Breast epithelium (tissue), 4 donors: ENCODE results near the gene CDH18. TPM values are rescaled to one million over a fixed set of nuclear protein-coding genes. Genes with fewer than 3 reads are reported as not detected.

ENCODE experiments used
- DNase-seq, 2 donors: peaks; one replicate each; pipeline ENCODE4 v3.0.0-alpha.2; 2019; ENCODE audit warnings: low spot score in 2 of 2
- H3K27ac ChIP-seq, 2 donors: fragments of 200-600 bp; sonication (generic) in 1 of 2; one replicate each; pipeline ENCODE4 v1.5.1; 2016 to 2019; ENCODE audit warnings: mild to moderate bottlenecking in 1 of 2
- H3K27me3 ChIP-seq, 2 donors: fragments of 200-600 bp; sonication (generic) in 1 of 2; one replicate each; pipeline versions ENCODE4 v1.5.1 to v1.6.0; 2017 to 2019; ENCODE audit warnings: control low read depth in 1 of 2, mild to moderate bottlenecking in 1 of 2
- H3K36me3 ChIP-seq: fragments of 200-600 bp; one replicate; pipeline ENCODE4 v1.5.1; 2019
- H3K4me1 ChIP-seq, 2 donors: fragments of 200-600 bp; sonication (generic); one replicate each; pipeline ENCODE4 v1.5.1; 2016 to 2019; ENCODE audit warnings: control low read depth in 1 of 2
- H3K4me3 ChIP-seq, 3 donors: fragments of 200-600 bp; sonication (generic); 1 replicate in 2 of 3; 2 replicates in 1 of 3; pipeline ENCODE4 v1.5.1; 2016 to 2019; ENCODE audit warnings: mild to moderate bottlenecking in 3 of 3, moderate library complexity in 2 of 3
- H3K9me3 ChIP-seq, 2 donors: fragments of 200-600 bp; sonication (generic) in 1 of 2; one replicate each; pipeline ENCODE4 v1.5.1; 2016 to 2019; ENCODE audit warnings: control low read depth in 1 of 2
- POLR2A ChIP-seq: fragments of 450-650 bp; IDR thresholded peaks from one replicate; pipeline ENCODE4 v1.6.1; 2016; ENCODE audit warnings: antibody characterized with exemption, mild to moderate bottlenecking, moderate library complexity
- POLR2AphosphoS5 ChIP-seq, 3 donors: sonication (generic); formaldehyde crosslinking; IDR thresholded peaks; one replicate each; pipeline ENCODE4 v1.6.1; 2017; ENCODE audit warnings: antibody characterized with exemption in 3 of 3
- intact Hi-C: fragments of 100-400 bp; cut with DNase I; formaldehyde crosslinking; loops from one replicate; pipeline ENCODE4 v1.15.1; 2023; ENCODE audit warnings: low total_unique reads
- total RNA-seq, 3 donors: library from RNA; depleted of rRNA; stranded (reverse); fragments of >200 nt; gene quantifications; one replicate each; pipeline ENCODE4 v1.1.0, GENCODE V29; 2016
- TF ChIP-seq, protein P1 (sequence below), 3 donors: fragments of 450-650 bp; IDR thresholded peaks; one replicate each; pipeline ENCODE4 v1.5.1; 2016 to 2017; ENCODE audit warnings: antibody characterized with exemption in 3 of 3, mild to moderate bottlenecking in 3 of 3, moderate library complexity in 3 of 3

Gene CDH18
- total RNA-seq, 3 donors from 2014 or later = not detected

DNA sequence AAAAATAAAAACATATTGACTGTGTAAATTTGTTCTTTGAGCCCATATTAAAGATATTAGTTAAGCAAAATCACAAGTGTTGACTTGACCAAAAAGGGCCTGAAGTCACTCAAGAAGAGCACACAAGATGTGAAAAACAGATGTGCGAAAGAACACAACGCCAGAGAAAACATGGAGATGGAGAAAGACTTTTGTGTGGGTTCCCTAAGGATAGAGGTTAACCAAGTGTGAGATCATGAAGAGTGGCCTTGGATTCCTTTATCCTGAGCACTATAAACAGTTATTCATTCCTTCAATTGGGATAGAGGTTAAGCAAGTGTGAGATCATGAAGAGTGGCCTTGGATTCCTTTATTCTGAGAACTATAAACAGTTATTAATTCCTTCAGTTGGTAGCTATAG is 361.8 kb downstream of the CDH18 start:
- Histone ChIP-seq H3K27me3 (no peaks in the 10 kb centered on the region), H3K27ac (no peak overlapping the region)

DNA sequence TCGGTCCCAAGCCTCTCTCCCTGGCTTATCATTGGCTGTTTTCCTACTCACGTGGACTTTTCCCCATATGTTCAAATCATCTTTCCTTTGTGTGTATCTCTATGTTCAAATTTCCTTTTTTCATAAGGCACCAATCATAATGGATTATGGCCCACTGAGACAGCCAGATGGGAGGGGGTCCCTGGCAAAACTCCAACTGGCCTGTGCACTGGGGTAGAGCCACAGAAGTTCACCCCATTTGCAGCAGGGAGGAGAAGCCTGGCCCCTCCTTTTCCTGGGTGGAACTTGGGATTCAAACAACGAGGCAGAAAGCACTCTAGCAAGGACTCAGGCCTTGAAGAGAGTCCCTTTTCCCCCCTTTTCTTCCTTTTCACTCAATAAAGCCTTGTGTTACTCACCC is 362.4 kb downstream of the CDH18 start:
- Histone ChIP-seq H3K9me3 (no peaks in the 10 kb centered on the region), H3K27ac (no peak overlapping the region), H3K27me3 (no peaks in the 10 kb centered on the region), H3K4me3 (no peak overlapping the region), H3K4me1 (no peaks in the 10 kb centered on the region), H3K36me3 (no peaks in the 10 kb centered on the region)
- no peak for DNase-seq
- intact Hi-C loops = no loop called here
- TF ChIP-seq POLR2AphosphoS5 (IDR thresholded peaks at IDR 0.05) (no peak), POLR2A (no peak)
- TF ChIP-seq, protein P1, sequence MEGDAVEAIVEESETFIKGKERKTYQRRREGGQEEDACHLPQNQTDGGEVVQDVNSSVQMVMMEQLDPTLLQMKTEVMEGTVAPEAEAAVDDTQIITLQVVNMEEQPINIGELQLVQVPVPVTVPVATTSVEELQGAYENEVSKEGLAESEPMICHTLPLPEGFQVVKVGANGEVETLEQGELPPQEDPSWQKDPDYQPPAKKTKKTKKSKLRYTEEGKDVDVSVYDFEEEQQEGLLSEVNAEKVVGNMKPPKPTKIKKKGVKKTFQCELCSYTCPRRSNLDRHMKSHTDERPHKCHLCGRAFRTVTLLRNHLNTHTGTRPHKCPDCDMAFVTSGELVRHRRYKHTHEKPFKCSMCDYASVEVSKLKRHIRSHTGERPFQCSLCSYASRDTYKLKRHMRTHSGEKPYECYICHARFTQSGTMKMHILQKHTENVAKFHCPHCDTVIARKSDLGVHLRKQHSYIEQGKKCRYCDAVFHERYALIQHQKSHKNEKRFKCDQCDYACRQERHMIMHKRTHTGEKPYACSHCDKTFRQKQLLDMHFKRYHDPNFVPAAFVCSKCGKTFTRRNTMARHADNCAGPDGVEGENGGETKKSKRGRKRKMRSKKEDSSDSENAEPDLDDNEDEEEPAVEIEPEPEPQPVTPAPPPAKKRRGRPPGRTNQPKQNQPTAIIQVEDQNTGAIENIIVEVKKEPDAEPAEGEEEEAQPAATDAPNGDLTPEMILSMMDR (IDR thresholded peaks at IDR 0.05) = no peak

More for the DNA sequence above, 361.8 kb downstream of the CDH18 start:
- H3K9me3 ChIP-seq = no peaks in the 10 kb centered on the region
- TF ChIP-seq POLR2A (no peak), POLR2AphosphoS5 (IDR thresholded peaks at IDR 0.05) (no peak)
- TF ChIP-seq, protein P1 (IDR thresholded peaks at IDR 0.05) = no peak
- H3K4me1 ChIP-seq = no peaks in the 10 kb centered on the region
- no peaks in the 10 kb centered on the region for H3K36me3 ChIP-seq
- intact Hi-C loops = no loop called here
- no peak for DNase-seq
- no peak overlapping the region for H3K4me3 ChIP-seq

DNA sequence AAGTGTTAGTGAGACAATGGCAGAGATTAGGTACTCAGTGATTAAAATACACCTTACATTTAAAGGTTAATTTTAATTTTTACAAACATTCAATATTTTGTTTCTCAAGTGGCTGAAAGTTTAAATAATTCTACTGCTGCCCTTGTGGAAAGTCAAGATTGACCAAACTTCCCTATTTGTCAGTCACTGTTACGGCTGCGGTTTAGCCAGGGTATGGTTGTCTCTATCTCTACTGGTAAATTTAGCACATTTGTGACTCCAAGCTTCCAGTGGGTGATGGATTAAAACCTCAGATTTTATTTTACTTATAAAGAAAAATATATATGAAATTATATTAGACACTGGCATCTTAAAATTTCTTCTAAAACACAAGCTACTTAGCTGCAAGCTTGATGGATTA is 368.4 kb downstream of the CDH18 start:
- no peaks in the 10 kb centered on the region for H3K9me3 ChIP-seq
- TF ChIP-seq POLR2AphosphoS5 (IDR thresholded peaks at IDR 0.05) (no peak), POLR2A (no peak)
- TF ChIP-seq, protein P1 (IDR thresholded peaks at IDR 0.05) = no peak
- intact Hi-C loops = no loop called here
- H3K36me3 ChIP-seq = no peaks in the 10 kb centered on the region
- no peak overlapping the region for H3K4me3 ChIP-seq
- DNase-seq = no peak
- no peaks in the 10 kb centered on the region for H3K27me3 ChIP-seq
- no peaks in the 10 kb centered on the region for H3K4me1 ChIP-seq
- no peak overlapping the region for H3K27ac ChIP-seq

DNA sequence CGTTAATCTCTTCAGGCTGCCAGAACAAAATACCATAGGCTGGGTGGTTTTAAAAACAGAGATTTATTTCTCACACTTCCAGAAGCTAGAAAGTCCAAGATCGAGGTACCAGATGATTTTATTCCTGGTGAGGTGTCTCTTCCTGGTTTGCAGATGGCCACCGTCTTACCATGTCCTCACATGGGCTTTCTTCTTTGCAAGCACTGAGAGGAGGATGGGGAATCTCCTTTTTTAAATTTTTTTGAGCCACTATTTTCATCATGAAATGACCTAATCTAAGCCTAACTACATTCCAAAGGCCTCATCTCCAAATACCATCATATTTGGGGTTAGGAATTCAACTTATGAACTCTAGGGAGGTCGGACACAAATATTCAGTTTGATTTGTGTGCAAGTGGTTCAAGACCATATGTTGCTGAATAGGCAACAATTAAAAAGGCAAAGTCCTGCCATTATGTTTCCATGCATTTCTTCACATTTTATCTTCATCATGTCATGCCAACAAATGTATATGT is 371.2 kb downstream of the CDH18 start:
- Histone ChIP-seq H3K27ac (no peak overlapping the region), H3K27me3 (no peaks in the 10 kb centered on the region), H3K4me1 (no peaks in the 10 kb centered on the region), H3K4me3 (no peak overlapping the region), H3K36me3 (no peaks in the 10 kb centered on the region), H3K9me3 (no peaks in the 10 kb centered on the region)
- intact Hi-C loops = no loop called here
- TF ChIP-seq, protein P1 (IDR thresholded peaks at IDR 0.05) = no peak
- TF ChIP-seq POLR2AphosphoS5 (IDR thresholded peaks at IDR 0.05) (no peak), POLR2A (no peak)
- no peak for DNase-seq

DNA sequence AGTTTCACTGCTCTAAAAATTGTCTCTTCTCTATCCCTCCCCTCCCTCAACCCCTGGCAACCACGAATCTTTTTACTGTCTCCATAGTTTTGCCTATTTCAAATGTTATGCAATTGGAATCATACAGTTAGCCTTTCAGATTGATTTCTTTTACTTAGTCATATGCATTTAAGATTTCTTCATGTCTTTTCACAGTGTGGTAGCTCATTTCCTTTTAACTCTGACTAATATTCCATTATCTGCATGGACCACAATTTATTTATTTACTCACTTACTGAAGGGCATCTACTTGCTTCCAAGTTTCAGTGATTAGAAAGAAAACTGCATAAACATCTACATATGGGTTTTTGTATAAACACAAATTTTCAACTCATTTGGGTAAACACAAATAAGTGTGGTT is 372.3 kb downstream of the CDH18 start:
- intact Hi-C loops = no loop called here
- Histone ChIP-seq H3K27me3 (no peaks in the 10 kb centered on the region), H3K4me1 (no peaks in the 10 kb centered on the region), H3K9me3 (no peaks in the 10 kb centered on the region), H3K4me3 (no peak overlapping the region), H3K36me3 (no peaks in the 10 kb centered on the region), H3K27ac (no peak overlapping the region)
- no peak for TF ChIP-seq POLR2AphosphoS5 (IDR thresholded peaks at IDR 0.05)
- TF ChIP-seq POLR2A = no peak
- TF ChIP-seq, protein P1 (IDR thresholded peaks at IDR 0.05) = no peak
- DNase-seq = no peak
